Left ventricle myocardium inferior (tissue), 1 donor: ENCODE data around the gene ACY1. TPM values are rescaled to one million over a fixed set of nuclear protein-coding genes. Genes with fewer than 3 reads are reported as not detected.

Experiments
- DNase-seq: peaks from one replicate; pipeline ENCODE4 v3.0.0-alpha.2; 2020
- H3K27ac ChIP-seq: fragments of 200-600 bp; replicated peaks from 2 replicates; pipeline ENCODE4 v1.8.0; 2021
- H3K27me3 ChIP-seq: fragments of 200-600 bp; 2 replicates; pipeline ENCODE4 v1.8.0; 2021; ENCODE audit warnings: low read depth
- H3K36me3 ChIP-seq: fragments of 200-600 bp; 2 replicates; pipeline ENCODE4 v1.8.0; 2021
- H3K4me1 ChIP-seq: fragments of 200-600 bp; 2 replicates; pipeline ENCODE4 v1.8.0; 2021
- H3K4me3 ChIP-seq: fragments of 200-600 bp; 2 replicates; pipeline ENCODE4 v1.8.0; 2021; ENCODE audit warnings: mild to moderate bottlenecking, moderate library complexity
- H3K9me3 ChIP-seq: fragments of 200-600 bp; replicated peaks from 2 replicates; pipeline ENCODE4 v1.8.0; 2021
- intact Hi-C: fragments of 100-400 bp; cut with micrococcal nuclease; formaldehyde crosslinking; loops from one replicate; pipeline ENCODE4 v1.11.0; 2022
- total RNA-seq: library from RNA; stranded (reverse); fragmentation: NEBNext Ultra II Directional; extraction: Animal tissue kit (Norgen Biotek cat#: 25700); gene quantifications from one replicate; pipeline ENCODE4 v1.2.1, GENCODE V29; 2021
- TF ChIP-seq, protein P1 (sequence below): fragments of 200-600 bp; IDR thresholded peaks from 2 replicates; pipeline ENCODE4 v1.8.0; 2021; ENCODE audit warnings: antibody characterized with exemption, mild to moderate bottlenecking, borderline replicate concordance
- donor health status: DM: no; HTN: yes; CAD: no; lungs with severe emphysema.

Gene ACY1
- total RNA-seq, 1 donor from 2014 or later, result 20.2 TPM

DNA sequence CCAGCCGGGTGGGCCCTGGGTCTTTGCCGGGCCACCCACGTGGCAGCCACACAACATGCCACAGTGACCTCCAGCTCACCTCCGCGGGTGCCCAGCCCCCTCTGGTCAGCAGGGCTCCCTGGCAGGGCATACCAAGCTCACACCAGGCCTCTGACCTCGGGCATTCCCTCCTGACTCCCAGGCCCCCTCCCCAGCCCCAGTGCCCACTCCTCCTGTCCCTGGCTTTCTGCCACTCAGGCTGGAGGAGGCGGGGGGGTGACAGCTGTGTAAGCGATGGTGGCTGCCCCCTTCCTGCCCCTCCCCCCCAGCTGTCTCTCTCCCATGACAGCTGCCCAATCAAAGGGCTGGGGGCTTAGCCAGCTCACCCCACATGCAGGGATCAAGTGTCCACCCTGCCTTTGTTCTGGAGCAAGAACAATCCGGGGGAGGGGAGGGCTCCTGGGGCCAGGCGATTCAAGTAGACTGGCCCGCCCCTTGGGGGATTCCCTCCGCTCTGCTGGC is 19.3 kb upstream of the ACY1 start:
- TF ChIP-seq, protein P1, sequence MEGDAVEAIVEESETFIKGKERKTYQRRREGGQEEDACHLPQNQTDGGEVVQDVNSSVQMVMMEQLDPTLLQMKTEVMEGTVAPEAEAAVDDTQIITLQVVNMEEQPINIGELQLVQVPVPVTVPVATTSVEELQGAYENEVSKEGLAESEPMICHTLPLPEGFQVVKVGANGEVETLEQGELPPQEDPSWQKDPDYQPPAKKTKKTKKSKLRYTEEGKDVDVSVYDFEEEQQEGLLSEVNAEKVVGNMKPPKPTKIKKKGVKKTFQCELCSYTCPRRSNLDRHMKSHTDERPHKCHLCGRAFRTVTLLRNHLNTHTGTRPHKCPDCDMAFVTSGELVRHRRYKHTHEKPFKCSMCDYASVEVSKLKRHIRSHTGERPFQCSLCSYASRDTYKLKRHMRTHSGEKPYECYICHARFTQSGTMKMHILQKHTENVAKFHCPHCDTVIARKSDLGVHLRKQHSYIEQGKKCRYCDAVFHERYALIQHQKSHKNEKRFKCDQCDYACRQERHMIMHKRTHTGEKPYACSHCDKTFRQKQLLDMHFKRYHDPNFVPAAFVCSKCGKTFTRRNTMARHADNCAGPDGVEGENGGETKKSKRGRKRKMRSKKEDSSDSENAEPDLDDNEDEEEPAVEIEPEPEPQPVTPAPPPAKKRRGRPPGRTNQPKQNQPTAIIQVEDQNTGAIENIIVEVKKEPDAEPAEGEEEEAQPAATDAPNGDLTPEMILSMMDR, result no peak
- intact Hi-C loops, result no loop called here
- no peak overlapping the region for H3K4me3 ChIP-seq
- no peak for DNase-seq
- H3K36me3 ChIP-seq, result peaks cover 19% of the 10 kb centered on the region
- no peaks in the 10 kb centered on the region for H3K9me3 ChIP-seq
- peaks cover 81% of the 10 kb centered on the region for H3K4me1 ChIP-seq
- H3K27me3 ChIP-seq, result no peaks in the 10 kb centered on the region
- peak overlapping the region; percentile 86 for H3K27ac ChIP-seq

DNA sequence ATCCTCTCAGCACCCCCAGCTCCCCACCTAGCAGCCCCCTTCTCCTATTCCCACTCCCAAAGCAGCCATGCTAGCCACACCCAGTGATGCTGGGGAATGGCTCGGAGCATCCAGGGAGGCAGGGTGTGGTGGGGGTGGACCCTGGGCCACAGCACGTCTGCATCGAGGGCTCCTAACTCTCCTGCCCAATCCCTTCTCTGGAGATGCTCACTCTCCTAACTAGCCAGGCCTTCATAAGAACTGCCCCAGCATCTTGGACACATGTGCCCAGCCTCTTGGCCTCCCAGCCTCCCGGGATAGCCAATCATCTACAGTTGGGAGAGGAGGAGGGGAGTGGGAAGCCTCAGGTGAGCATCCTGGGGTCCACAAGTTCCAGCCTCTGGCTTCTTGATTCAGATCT is 18.8 kb upstream of the ACY1 start:
- Histone ChIP-seq H3K27ac (peak overlapping the region; percentile 86), H3K27me3 (no peaks in the 10 kb centered on the region)

DNA sequence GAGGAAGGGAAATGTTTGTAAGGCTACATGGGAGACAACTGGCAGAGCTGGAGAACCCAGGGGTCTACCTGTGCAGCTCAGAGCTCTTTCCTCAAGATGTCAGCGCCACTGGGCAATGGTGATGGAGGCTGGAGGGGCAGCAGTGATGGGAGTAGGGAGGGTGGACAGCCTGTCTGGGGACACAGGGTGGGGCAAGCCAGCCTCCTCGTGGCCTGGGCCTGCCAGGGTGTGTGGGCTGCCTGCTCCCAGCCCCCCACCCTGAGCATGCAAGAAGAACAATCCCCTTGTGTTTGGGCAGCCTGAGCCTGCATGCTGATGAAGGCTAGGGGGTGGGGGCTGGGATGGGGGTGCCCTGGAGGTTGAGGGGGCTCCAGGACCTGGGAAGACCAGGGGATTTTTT is 17.3 kb upstream of the ACY1 start:
- TF ChIP-seq, protein P1, result no peak
- Histone ChIP-seq H3K4me3 (peak overlapping the region; percentile 85), H3K9me3 (no peaks in the 10 kb centered on the region), H3K27ac (peak overlapping the region; percentile 98), H3K4me1 (peaks cover 94% of the 10 kb centered on the region), H3K36me3 (peaks cover under 1% of the 10 kb centered on the region), H3K27me3 (no peaks in the 10 kb centered on the region)
- no peak for DNase-seq
- intact Hi-C loops, result no loop called here

More for the DNA sequence above, 18.8 kb upstream of the ACY1 start:
- Histone ChIP-seq H3K36me3 (peaks cover 16% of the 10 kb centered on the region), H3K4me3 (no peak overlapping the region), H3K9me3 (no peaks in the 10 kb centered on the region), H3K4me1 (peaks cover 85% of the 10 kb centered on the region)
- no peak for DNase-seq
- intact Hi-C loops, result no loop called here
- TF ChIP-seq, protein P1, result no peak

DNA sequence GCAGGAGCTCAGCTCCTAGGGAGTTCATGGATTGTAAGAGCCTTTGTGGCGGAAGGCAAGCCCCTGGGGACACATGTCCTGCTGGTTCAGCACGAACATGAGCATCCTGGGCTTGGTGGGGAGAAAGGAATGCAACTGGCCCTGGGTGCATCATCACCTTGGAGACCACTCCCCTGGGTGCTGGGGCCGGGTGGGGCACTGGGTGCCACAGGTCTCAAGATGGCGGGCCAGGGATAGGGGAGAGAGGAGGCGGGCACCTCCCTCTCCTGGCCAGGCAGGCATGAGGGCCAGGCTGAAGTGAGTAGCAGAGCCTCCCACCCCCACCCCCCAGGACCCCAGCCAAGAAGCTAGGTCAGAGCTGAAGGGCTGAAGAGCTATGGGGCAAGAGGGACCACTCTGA is 16.8 kb upstream of the ACY1 start:
- intact Hi-C loops, result no loop called here
- DNase-seq, result no peak
- H3K9me3 ChIP-seq, result no peaks in the 10 kb centered on the region
- H3K27me3 ChIP-seq, result no peaks in the 10 kb centered on the region
- peak overlapping the region; percentile 98 for H3K27ac ChIP-seq
- peaks cover 94% of the 10 kb centered on the region for H3K4me1 ChIP-seq
- TF ChIP-seq, protein P1, result no peak
- peak overlapping the region; percentile 85 for H3K4me3 ChIP-seq
- no peaks in the 10 kb centered on the region for H3K36me3 ChIP-seq

DNA sequence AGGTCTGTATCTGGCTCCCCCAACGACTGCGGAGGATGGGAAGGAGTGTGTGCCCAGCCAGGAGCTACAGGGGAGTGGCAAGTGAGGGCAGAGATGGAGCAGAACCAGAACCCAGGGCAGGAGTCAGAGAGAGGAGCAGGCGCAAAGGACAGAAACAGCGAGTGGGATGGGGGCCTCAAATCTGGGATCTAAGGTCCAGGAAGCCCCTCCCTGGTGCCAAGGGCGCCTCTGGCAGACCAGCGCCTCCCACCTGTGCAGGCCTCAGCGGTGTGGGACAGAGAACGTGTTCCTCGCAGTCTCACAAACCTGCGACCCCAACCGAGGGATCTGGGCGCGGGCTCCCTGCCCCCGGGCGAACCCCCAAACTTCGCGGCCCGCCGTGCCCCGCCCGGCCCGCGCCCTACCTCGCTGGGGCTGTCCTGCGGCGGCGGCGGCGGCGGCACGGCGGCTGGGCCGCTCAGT is 16.4 kb upstream of the ACY1 start:
- TF ChIP-seq, protein P1, result no peak
- peaks cover 89% of the 10 kb centered on the region for H3K4me1 ChIP-seq
- H3K27ac ChIP-seq, result peak overlapping the region; percentile 98
- intact Hi-C loops, result no loop called here
- no peaks in the 10 kb centered on the region for H3K36me3 ChIP-seq
- no peak for DNase-seq
- H3K9me3 ChIP-seq, result no peaks in the 10 kb centered on the region
- peak overlapping the region; percentile 85 for H3K4me3 ChIP-seq
- H3K27me3 ChIP-seq, result no peaks in the 10 kb centered on the region
